ENCODE measurements around the gene MRPL28. TPM values are rescaled to one million over a fixed set of nuclear protein-coding genes. Genes with fewer than 3 reads are reported as not detected.
A peak's percentile ranks its signal among the peaks of the same experiment; 100 is the strongest.
"Not testable (repeated sequence)": the region's sequence is repeated elsewhere in the genome, so short reads cannot be mapped to it uniquely, and the experiment has no call there.

The MRPL28 gene
- total RNA-seq, 2 experiments from 2014 or later = 76.8 to 77.3 TPM

DNA sequence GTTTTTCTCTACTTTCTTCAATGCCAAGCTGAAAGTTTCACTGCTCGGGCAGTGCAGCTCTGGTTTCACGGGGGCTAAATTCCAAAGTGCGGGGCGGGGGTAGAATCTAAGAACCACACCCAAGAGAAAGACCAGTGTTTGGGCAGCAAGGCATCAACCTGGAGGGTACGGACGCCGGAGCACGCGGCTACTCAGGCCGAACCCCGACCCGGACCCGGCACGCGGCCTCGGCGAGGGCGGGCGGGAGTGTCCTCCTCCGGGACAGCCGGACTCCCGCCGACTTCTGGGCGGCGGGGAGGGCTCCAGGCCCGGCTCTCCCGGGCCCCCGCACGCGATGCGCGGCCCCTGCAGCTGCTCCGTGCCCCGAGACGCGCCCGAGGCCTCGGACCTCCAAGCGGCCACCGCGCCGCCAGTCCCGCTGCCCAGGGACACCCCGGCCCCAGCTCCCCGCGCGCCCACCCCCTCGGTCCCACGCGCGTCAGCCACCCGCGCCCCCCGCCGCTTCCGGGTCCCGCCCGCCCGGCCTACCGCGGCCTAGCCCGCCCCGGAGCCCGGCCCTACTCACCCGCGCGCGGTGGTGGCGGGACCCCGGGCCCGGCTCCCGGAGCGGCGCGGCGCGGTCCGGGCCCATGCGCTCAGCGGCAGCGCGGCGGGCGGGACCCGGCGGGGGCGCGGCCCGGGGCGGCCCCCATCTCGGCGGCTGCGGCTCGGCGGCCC, 18.4 kb downstream of the MRPL28 start:
- peaks cover 51% of the 10 kb centered on the region for H3K4me1 Mint-ChIP-seq (ENCODE audit: low read depth)
- peak; percentile 42 for DNase-seq

DNA sequence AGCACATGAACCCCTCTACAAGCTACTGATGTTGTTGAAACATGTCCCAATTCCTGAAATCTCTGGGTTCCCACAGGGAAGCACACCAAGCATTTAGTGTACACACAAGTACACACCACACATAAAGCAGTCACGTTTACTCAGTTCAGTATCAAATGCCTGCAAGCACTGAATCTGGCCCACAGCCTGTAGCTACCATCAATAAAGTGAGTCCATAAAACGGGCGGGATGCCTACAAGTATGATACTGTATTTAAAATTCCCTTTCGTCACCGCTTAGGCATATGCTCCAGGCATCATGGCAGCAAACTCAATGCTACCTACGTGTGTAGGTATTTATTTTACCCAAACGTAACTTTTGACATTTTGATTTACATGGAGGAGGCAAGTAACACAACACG, 20.1 kb downstream of the MRPL28 start:
- CTCF ChIA-PET = interaction anchor here (0.9 to 1.9 kb wide), 5 partner anchors 11 to 169 kb away, joined by 3 to 5 read pairs (median 4); no protein-coding TSS in a partner anchor
- H3K4me1 Mint-ChIP-seq (ENCODE audit: low read depth) = peaks cover 63% of the 10 kb centered on the region
- DNase-seq = no peak
- H3K4me3 Mint-ChIP-seq = no peak overlapping the region
- H3K27ac Mint-ChIP-seq = no peak overlapping the region
- H3K9me3 Mint-ChIP-seq = no peaks in the 10 kb centered on the region
- peaks cover 22% of the 10 kb centered on the region for H3K36me3 Mint-ChIP-seq
- intact Hi-C loops (cut with micrococcal nuclease) = no loop called here
- no peaks in the 10 kb centered on the region for H3K27me3 Mint-ChIP-seq
- POLR2A ChIA-PET = no interaction called here

More for the DNA sequence above, 18.4 kb downstream of the MRPL28 start:
- no peaks in the 10 kb centered on the region for H3K27me3 Mint-ChIP-seq
- peak overlapping the region; percentile 77 for H3K27ac Mint-ChIP-seq
- H3K9me3 Mint-ChIP-seq = no peaks in the 10 kb centered on the region
- peaks cover 10% of the 10 kb centered on the region for H3K36me3 Mint-ChIP-seq
- peak overlapping the region; percentile 81 for H3K4me3 Mint-ChIP-seq
- intact Hi-C loops (cut with micrococcal nuclease) = loop anchor here (2.0 kb wide), 3 partner anchors 19 to 117 kb away; partner anchors contain the start of genes DECR2, FAM234A and MRPL28
- CTCF ChIA-PET = interaction anchor here (1.8 to 2.1 kb wide), 2 partner anchors 117 to 245 kb away, joined by 4 to 9 read pairs; partner anchors contain the start of gene FAM234A
- POLR2A ChIA-PET = interaction anchor here (1.0 to 1.9 kb wide), 2 partner anchors 10 to 298 kb away, joined by 3 to 4 read pairs; partner anchors contain the start of genes POLR3K and SNRNP25

DNA sequence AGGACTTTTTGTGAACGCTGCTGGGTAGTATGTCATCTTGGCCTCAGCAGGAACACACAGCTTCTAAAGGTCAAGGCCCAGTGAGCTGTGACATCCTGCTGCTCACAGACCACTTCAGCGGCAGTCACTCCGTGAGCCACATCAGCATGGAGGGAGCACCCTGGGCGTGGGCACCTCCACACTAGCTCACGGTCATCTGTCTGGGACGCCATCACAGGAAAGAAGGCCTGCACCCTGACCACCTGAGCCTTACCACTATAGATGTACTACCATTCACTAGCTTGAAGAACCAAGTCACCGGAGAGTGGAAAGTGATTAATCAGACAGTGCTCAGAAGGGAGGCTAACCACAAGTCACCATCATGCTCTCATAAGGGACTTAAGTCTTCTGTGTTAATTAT, 21.1 kb downstream of the MRPL28 start:
- no peak for DNase-seq
- Mint-ChIP-seq H3K27me3 (no peaks in the 10 kb centered on the region), H3K27ac (no peak overlapping the region), H3K4me1 (ENCODE audit: low read depth) (peaks cover 65% of the 10 kb centered on the region), H3K36me3 (peaks cover 28% of the 10 kb centered on the region), H3K9me3 (no peaks in the 10 kb centered on the region), H3K4me3 (no peak overlapping the region)
- intact Hi-C loops (cut with micrococcal nuclease) = no loop called here
- ChIA-PET POLR2A (interaction anchor here (1.0 to 2.5 kb wide), 2 partner anchors 13 to 114 kb away, joined by 4 to 12 read pairs; partner anchors contain the start of gene FAM234A), CTCF (interaction anchor here (1.0 to 2.0 kb wide), 4 partner anchors 13 to 242 kb away, joined by 3 to 7 read pairs (median 4); no protein-coding TSS in a partner anchor)

DNA sequence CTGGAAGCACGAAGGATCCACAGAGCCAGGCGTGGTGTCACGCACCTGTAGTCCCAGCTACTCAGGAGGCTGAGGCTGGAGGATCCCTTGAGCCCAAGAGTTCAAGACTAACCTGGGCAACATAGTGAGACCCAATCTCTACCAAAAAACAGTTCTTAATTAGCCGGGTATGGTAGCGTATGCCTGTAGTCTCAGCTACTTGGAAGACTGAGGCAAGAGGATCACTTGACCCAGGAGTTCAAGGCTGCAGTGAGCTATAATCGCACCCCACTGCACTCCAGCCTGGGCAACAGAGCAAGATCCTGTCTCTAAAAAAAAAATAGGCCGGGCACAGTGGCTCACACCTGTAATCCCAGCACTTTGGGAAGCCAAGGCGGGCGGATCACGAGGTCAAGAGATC, 21.8 kb downstream of the MRPL28 start:
- H3K27ac Mint-ChIP-seq; intact Hi-C loops (cut with micrococcal nuclease); DNase-seq; H3K4me3 Mint-ChIP-seq; H3K27me3 Mint-ChIP-seq; H3K9me3 Mint-ChIP-seq: not testable (repeated sequence)
- ChIA-PET CTCF (interaction anchor here (1.3 to 4.1 kb wide), 3 partner anchors 44 to 241 kb away, joined by 3 to 15 read pairs (median 7); partner anchors contain the start of gene FAM234A), POLR2A (interaction anchor here (0.5 to 2.5 kb wide), 3 partner anchors 13 to 113 kb away, joined by 3 to 12 read pairs (median 4); partner anchors contain the start of gene FAM234A)
- peaks cover 62% of the 10 kb centered on the region for H3K4me1 Mint-ChIP-seq (ENCODE audit: low read depth)
- H3K36me3 Mint-ChIP-seq = peaks cover 28% of the 10 kb centered on the region

DNA sequence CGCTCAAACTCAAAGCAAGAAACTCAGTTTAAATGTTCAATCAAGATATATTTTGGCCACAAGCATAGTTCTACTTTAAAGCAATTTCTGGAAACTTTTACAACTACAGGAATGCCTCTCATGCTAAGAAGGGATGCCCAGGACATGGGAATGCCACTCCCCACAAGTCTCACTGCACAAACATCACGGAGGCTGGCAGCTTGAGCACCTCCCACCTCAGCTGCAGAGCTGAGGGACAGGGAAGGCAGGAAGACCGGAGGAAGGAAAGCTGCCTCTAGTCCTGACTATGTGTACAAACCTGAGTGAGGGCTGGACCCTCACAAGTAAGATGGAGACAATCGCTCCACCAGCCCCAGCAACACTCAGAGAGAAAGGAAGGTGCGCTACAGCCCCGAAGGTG, 23.1 kb downstream of the MRPL28 start:
- Mint-ChIP-seq H3K27me3 (no peaks in the 10 kb centered on the region), H3K36me3 (peaks cover 33% of the 10 kb centered on the region), H3K9me3 (no peaks in the 10 kb centered on the region), H3K27ac (no peak overlapping the region), H3K4me3 (no peak overlapping the region), H3K4me1 (ENCODE audit: low read depth) (peaks cover 71% of the 10 kb centered on the region)
- ChIA-PET POLR2A (interaction anchor here (2.4 to 2.5 kb wide), 2 partner anchors 112 kb away, joined by 12 read pairs; partner anchors contain the start of gene FAM234A), CTCF (interaction anchor here (2.0 to 4.1 kb wide), 2 partner anchors 112 to 240 kb away, joined by 7 to 15 read pairs; partner anchors contain the start of gene FAM234A)
- intact Hi-C loops (cut with micrococcal nuclease) = no loop called here
- no peak for DNase-seq

DNA sequence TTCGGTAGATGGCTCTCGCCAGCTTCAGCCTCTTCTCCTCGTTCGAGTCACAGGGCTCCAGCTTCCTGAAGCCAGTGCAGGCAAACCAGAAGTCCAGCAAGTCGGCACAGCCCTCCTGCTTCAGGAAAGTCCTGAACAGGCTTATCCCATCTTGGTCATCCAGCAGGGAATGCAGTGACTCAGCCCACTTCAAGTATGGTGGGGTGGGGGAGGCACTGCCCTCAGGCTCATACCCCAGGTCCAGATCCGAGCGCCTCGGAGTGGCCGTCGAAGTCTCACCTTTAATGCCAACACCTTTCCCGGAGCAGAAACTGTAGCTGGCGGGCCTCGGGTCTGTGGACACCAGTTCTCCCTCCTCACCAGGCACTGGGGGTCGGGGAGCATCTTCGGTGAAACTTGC, 23.8 kb downstream of the MRPL28 start:
- no peak overlapping the region for H3K27ac Mint-ChIP-seq
- H3K27me3 Mint-ChIP-seq = no peaks in the 10 kb centered on the region
- ChIA-PET CTCF (interaction anchor here (0.7 to 4.1 kb wide), 4 partner anchors 11 to 196 kb away, joined by 3 to 15 read pairs (median 6); partner anchors contain the start of gene FAM234A), POLR2A (interaction anchor here (2.4 kb wide), 1 partner anchor 111 kb away, joined by 12 read pairs; the partner anchor contains the start of gene FAM234A)
- peaks cover 37% of the 10 kb centered on the region for H3K36me3 Mint-ChIP-seq
- H3K4me1 Mint-ChIP-seq (ENCODE audit: low read depth) = peaks cover 76% of the 10 kb centered on the region
- no peaks in the 10 kb centered on the region for H3K9me3 Mint-ChIP-seq
- DNase-seq = no peak
- intact Hi-C loops (cut with micrococcal nuclease) = no loop called here
- no peak overlapping the region for H3K4me3 Mint-ChIP-seq

DNA sequence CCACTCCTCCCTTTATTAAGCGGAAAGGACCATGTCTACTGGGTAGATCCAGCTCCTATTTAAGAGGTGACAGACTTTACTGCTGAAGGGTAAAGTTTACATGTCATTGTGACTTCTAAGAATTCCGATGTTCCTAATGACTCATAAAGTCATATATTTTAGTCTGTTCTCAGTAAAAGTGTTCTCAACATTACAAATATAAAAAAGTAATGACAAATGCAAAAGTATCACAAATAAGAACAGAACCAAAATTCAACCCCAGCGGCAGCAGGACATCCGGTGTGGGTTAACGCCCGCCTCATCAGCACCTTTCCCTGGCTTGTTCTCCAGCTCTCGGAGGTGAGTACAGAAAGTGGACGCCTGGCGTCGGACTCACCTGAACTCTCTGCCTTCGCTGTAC, 24.6 kb downstream of the MRPL28 start:
- Mint-ChIP-seq H3K27ac (no peak overlapping the region), H3K36me3 (peaks cover 37% of the 10 kb centered on the region), H3K27me3 (no peaks in the 10 kb centered on the region), H3K4me1 (ENCODE audit: low read depth) (peaks cover 74% of the 10 kb centered on the region), H3K9me3 (no peaks in the 10 kb centered on the region), H3K4me3 (no peak overlapping the region)
- peak; percentile 76 for DNase-seq
- intact Hi-C loops (cut with micrococcal nuclease) = no loop called here
- ChIA-PET CTCF (interaction anchor here (0.9 to 4.1 kb wide), 5 partner anchors 10 to 110 kb away, joined by 3 to 15 read pairs (median 4); partner anchors contain the start of gene FAM234A), POLR2A (interaction anchor here (0.6 to 2.4 kb wide), 2 partner anchors 94 to 110 kb away, joined by 3 to 12 read pairs; partner anchors contain the start of gene FAM234A)

DNA sequence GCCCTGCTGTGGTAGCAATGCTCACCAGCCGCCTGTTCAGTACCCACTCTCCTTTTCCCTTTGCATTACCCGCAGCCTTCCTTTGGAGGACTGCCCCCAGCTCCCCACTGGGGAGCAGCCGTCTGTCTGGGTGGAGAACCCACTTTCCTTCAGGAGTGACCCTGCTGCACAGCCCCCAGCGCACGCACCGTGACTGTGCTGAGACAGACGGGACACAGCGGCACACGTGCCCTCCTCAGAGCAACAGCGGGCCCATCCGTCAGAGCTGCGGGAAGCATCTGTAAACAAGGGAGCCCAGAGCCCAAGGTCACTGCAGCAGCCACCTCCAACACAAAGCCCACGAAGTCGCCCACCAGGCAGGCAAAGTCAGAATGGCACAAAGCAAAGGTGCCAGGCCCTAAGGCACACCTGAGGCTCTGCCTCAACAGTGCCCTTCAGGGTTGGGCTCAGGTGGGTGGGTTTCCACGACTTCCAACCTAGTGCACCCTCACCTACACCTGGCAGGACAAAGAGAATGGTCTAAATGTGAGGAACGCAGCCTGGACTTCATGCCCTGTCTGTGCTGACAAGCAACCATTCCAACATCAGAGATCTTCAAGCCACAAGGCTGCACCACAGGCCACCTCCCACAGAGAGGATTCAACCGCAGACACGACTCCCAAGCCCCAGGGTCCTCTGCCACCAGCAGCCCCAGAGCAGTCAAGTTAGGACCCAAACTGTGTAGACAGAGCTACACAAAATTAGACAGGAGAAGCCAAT, 27.7 kb downstream of the MRPL28 start:
- H3K36me3 Mint-ChIP-seq = peaks cover 32% of the 10 kb centered on the region
- H3K4me3 Mint-ChIP-seq = no peak overlapping the region
- intact Hi-C loops (cut with micrococcal nuclease) = no loop called here
- POLR2A ChIA-PET = interaction anchor here (0.6 kb wide), 3 partner anchors 9 to 1363 kb away, joined by 3 read pairs; no protein-coding TSS in a partner anchor
- H3K4me1 Mint-ChIP-seq (ENCODE audit: low read depth) = peaks cover 67% of the 10 kb centered on the region
- no peaks in the 10 kb centered on the region for H3K9me3 Mint-ChIP-seq
- H3K27ac Mint-ChIP-seq = no peak overlapping the region
- DNase-seq = no peak
- CTCF ChIA-PET = no interaction called here
- no peaks in the 10 kb centered on the region for H3K27me3 Mint-ChIP-seq

DNA sequence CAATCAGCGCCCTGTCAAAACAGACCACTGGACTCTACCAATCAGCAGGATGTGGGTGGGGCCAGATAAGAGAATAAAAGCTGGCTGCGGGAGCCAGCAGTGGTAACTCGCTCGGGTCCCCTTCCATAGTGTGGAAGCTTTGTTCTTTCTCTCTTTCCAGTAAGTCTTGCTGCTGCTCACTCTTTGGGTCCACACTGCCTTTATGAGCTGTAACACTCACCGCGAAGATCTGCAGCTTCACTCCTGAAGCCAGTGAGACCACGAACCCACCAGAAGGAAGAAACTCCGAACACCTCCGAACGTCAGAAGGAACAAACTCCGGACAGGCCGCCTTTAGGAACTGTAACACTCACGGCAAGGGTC, 28.4 kb downstream of the MRPL28 start:
- POLR2A ChIA-PET = interaction anchor here (0.6 kb wide), 2 partner anchors 10 to 20 kb away, joined by 3 read pairs; no protein-coding TSS in a partner anchor
- H3K4me1 Mint-ChIP-seq (ENCODE audit: low read depth) = peaks cover 65% of the 10 kb centered on the region
- intact Hi-C loops (cut with micrococcal nuclease); H3K9me3 Mint-ChIP-seq; CTCF ChIA-PET; H3K27me3 Mint-ChIP-seq; H3K4me3 Mint-ChIP-seq; DNase-seq; H3K27ac Mint-ChIP-seq: not testable (repeated sequence)
- peaks cover 27% of the 10 kb centered on the region for H3K36me3 Mint-ChIP-seq

DNA sequence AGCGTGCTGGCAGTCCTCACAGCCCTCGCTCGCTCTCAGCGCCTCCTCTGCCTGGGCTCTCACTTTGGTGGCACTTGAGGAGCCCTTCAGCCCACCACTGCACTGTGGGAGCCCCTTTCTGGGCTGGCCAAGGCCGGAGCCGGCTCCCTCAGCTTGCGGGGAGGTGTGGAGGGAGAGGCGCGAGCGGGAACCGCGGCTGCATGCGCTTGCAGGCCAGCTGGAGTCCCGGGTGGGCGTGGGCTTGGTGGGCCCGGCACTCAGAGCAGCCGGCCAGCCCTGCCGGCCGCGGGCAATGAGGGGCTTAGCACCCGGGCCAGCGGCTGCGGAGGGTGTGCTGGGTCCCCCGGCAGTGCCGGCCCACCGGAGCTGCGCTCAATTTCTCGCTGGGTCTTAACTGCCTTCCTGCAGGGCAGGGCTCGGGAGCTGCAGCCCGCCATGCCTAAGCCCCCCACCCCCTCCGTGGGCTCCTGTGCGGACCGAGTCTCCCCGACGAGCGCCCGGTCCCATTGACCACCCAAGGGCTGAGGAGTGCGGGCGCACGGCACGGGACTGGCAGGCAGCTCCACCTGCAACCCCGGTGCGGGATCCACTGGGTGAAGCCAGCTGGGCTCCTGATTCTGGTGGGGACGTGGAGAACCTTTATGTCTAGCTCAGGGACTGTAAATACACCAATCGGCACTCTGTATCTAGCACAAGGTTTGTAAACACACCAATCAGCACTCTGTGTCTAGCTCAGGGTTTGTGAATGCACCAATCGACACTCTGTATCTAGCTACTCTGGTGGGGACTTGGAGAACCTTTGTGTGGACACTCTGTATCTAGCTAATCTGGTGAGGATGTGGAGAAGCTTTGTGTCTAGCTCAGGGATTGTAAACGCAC, 29.0 kb downstream of the MRPL28 start:
- peaks cover 62% of the 10 kb centered on the region for H3K4me1 Mint-ChIP-seq (ENCODE audit: low read depth)
- H3K36me3 Mint-ChIP-seq = peaks cover 24% of the 10 kb centered on the region
- DNase-seq; H3K4me3 Mint-ChIP-seq; intact Hi-C loops (cut with micrococcal nuclease); POLR2A ChIA-PET; H3K27ac Mint-ChIP-seq; H3K27me3 Mint-ChIP-seq; H3K9me3 Mint-ChIP-seq: not testable (repeated sequence)
- CTCF ChIA-PET = interaction anchor here (0.7 kb wide), 1 partner anchor 39 kb away, joined by 3 read pairs; no protein-coding TSS in a partner anchor
